ENCODE measurements around the gene CALCOCO2. TPM values are rescaled to one million over a fixed set of nuclear protein-coding genes. Genes with fewer than 3 reads are reported as not detected.

Gene CALCOCO2
- polyA plus RNA-seq, 1 experiment, result 108 TPM

GRCh38 chr17:48908853-48909394 is 78.1 kb downstream of the CALCOCO2 start:
- Histone ChIP-seq H3K4me3 (ENCODE audit: low read depth, low read length) (peak overlapping the region; percentile 94), H3K36me3 (ENCODE audit: control insufficient read depth, insufficient read depth, low read length) (peaks cover 5% of the 10 kb centered on the region), H3K27me3 (ENCODE audit: control insufficient read depth, insufficient read depth, low read length) (no peaks in the 10 kb centered on the region)
- ChIA-PET CTCF (interaction anchor here (1.1 to 2.1 kb wide), 2 partner anchors 25 to 124 kb away, joined by 3 to 12 read pairs; no protein-coding TSS in a partner anchor), POLR2A (interaction anchor here (0.6 kb wide), 2 partner anchors 35 to 69 kb away, joined by 3 to 9 read pairs; no protein-coding TSS in a partner anchor)
- no peak for TF ChIP-seq CTCF (IDR thresholded peaks at IDR 0.05; ENCODE audit: insufficient read depth, low read depth, low read length)
- DNase-seq (ENCODE audit: low read depth), result peak; percentile 34

DNA sequence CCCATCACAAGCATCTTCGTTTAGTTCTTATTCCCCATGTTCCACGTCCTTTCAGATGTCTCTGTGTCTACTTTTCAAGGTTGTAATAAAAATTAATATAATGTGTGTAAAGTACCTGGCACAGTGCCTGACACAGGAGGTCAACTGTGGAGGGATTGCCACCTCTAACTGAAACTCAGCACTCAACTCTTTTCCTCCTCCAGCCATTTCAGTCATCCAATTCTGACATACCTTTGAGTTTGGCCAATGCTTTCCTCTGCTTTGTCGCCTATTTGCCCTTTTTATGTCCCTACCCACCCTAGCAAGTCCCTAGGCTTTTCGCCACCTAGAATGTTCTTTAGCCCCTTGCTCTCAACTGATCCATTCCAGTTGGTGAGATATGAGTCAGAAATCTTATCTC is 78.9 kb downstream of the CALCOCO2 start:
- CTCF ChIA-PET, result no interaction called here
- peaks cover 5% of the 10 kb centered on the region for H3K36me3 ChIP-seq (ENCODE audit: control insufficient read depth, insufficient read depth, low read length)
- H3K27me3 ChIP-seq (ENCODE audit: control insufficient read depth, insufficient read depth, low read length), result no peaks in the 10 kb centered on the region
- H3K4me3 ChIP-seq (ENCODE audit: low read depth, low read length), result peak overlapping the region; percentile 94
- POLR2A ChIA-PET, result no interaction called here
- DNase-seq (ENCODE audit: low read depth), result no peak
- no peak for TF ChIP-seq CTCF (IDR thresholded peaks at IDR 0.05; ENCODE audit: insufficient read depth, low read depth, low read length)

- Histone ChIP-seq H3K27me3 (ENCODE audit: control insufficient read depth, insufficient read depth, low read length) (no peaks in the 10 kb centered on the region), H3K36me3 (ENCODE audit: control insufficient read depth, insufficient read depth, low read length) (peaks cover 5% of the 10 kb centered on the region), H3K4me3 (ENCODE audit: low read depth, low read length) (no peak overlapping the region)
- no peak for TF ChIP-seq CTCF (IDR thresholded peaks at IDR 0.05; ENCODE audit: insufficient read depth, low read depth, low read length)
- CTCF ChIA-PET, result no interaction called here
- DNase-seq (ENCODE audit: low read depth), result no peak
- POLR2A ChIA-PET, result no interaction called here
These were observed 79.5 kb downstream of the CALCOCO2 start for GRCh38 chr17:48910370-48910769.

- ChIA-PET CTCF (no interaction called here), POLR2A (no interaction called here)
- no peak for DNase-seq (ENCODE audit: low read depth)
- Histone ChIP-seq H3K4me3 (ENCODE audit: low read depth, low read length) (no peak overlapping the region), H3K27me3 (ENCODE audit: control insufficient read depth, insufficient read depth, low read length) (no peaks in the 10 kb centered on the region), H3K36me3 (ENCODE audit: control insufficient read depth, insufficient read depth, low read length) (peaks cover 7% of the 10 kb centered on the region)
- TF ChIP-seq CTCF (IDR thresholded peaks at IDR 0.05; ENCODE audit: insufficient read depth, low read depth, low read length), result no peak
These were observed 81.6 kb downstream of the CALCOCO2 start for GRCh38 chr17:48912476-48912875.

Small RNA genes lying within 50 kb of the gene (small RNA-seq; reads per million reads assigned to genes)
- gene AC068531.1 (ENCODE audit: insufficient read length, low read depth, low replicate concordance) (not detected), gene RF00263 (ENCODE audit: insufficient read length, low read depth, low replicate concordance) (not detected)

Other genes with a start within 250 kb of the CALCOCO2 start
- gene HOXB3, start 240.8 kb upstream of the CALCOCO2 start, polyA plus RNA-seq (2011; rRNA removed), result not detected in 2 replicates
- not detected in 2 replicates for gene HOXB5, start 237.3 kb upstream of the CALCOCO2 start, polyA plus RNA-seq (2011; rRNA removed)
- not detected in 2 replicates for gene HOXB6, start 226.0 kb upstream of the CALCOCO2 start, polyA plus RNA-seq (2011; rRNA removed)
- not detected in 2 replicates for gene HOXB7, start 220.0 kb upstream of the CALCOCO2 start, polyA plus RNA-seq (2011; rRNA removed)
- not detected in 2 replicates for gene HOXB8, start 215.7 kb upstream of the CALCOCO2 start, polyA plus RNA-seq (2011; rRNA removed)
- not detected in 2 replicates for gene HOXB9, start 204.7 kb upstream of the CALCOCO2 start, polyA plus RNA-seq (2011; rRNA removed)
- not detected in 2 replicates for gene PRAC1, start 108.5 kb upstream of the CALCOCO2 start, polyA plus RNA-seq (2011; rRNA removed)
- 0.63 and 0.98 TPM in 2 replicates for gene PRAC2, start 107.8 kb upstream of the CALCOCO2 start, polyA plus RNA-seq (2011; rRNA removed)
- gene HOXB13, start 102.3 kb upstream of the CALCOCO2 start, polyA plus RNA-seq (2011; rRNA removed), result 0.70 and 0.81 TPM in 2 replicates
- gene TTLL6, start 13.8 kb upstream of the CALCOCO2 start, polyA plus RNA-seq (2011; rRNA removed), result 0.02 TPM in 1 of 2 replicates, not detected in the other
- gene ATP5MC1, start 61.8 kb downstream of the CALCOCO2 start, polyA plus RNA-seq (2011; rRNA removed), result 139 and 142 TPM in 2 replicates
- 166 and 190 TPM in 2 replicates for gene UBE2Z, start 77.4 kb downstream of the CALCOCO2 start, polyA plus RNA-seq (2011; rRNA removed)
- 104 and 113 TPM in 2 replicates for gene SNF8, start 113.8 kb downstream of the CALCOCO2 start, polyA plus RNA-seq (2011; rRNA removed)
- 0.12 and 0.16 TPM in 2 replicates for gene GIP, start 137.6 kb downstream of the CALCOCO2 start, polyA plus RNA-seq (2011; rRNA removed)
- 3.7 and 5.3 TPM in 2 replicates for gene IGF2BP1, start 166.3 kb downstream of the CALCOCO2 start, polyA plus RNA-seq (2011; rRNA removed)

All from BJ (cell line).